ENCODE data around the gene WDR35.

The WDR35 gene

DNA sequence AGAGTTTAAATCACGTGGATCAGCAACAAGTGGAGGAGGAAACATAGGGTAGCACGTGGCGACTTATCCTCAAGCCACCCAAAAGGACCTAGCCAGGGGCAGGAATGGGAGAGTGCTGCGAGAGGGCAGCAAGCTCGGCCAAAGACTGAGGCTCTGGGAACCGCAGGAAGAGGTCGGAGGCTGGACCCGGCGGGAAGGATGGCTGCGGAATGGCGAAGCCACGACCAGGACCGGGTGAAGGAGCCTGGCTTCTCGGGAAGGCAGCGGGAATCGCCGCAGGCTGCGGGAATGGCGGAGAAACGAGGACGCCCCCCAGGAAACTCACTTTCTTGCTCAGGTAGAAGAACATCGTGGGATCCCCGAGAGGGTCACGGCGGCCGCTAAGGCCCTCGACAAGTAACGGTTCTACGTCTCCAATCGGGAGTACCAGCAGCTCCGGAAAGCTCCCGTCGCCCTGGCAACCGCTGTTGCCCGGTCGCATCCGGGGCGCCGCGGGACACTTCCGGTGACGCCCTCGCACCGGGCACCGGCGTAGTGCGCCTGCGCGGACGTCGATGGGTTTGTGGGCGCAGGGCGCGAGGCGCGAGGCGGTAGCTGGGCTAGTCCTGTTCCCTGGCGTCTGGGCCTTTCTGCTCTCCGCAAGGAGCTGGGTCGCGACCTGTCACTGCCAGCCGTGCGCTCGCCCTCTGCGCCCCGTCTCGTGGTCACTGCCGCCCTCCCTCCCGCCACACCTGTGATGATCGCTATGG lies at the start of gene WDR35:
TSS of gene WDR35 (minus strand) at position 439 of the 749 bp plus-strand sequence. CDS start at position 349, 90 bp downstream.
- Histone ChIP-seq H4K20me1 (ENCODE audit: insufficient read depth) (no peaks in the 10 kb centered on the region), H3K9ac (peak within 1 kb of the TSS; percentile 54; the same call in 1 of the 2 replicates), H3K36me3 (ENCODE audit: insufficient read depth) (no peaks in the 10 kb centered on the region; the same call in 1 of the 2 replicates), H3K79me2 (ENCODE audit: insufficient read depth, low read depth) (no peaks in the 10 kb centered on the region), H3K4me3 (IDR thresholded peaks at IDR 0.05; ENCODE audit: insufficient read depth, low read depth, low read length) (peak within 1 kb of the TSS; percentile 88), H3K27me3 (ENCODE audit: insufficient read depth, low read depth) (no peaks in the 10 kb centered on the region), H3K4me2 (peak within 1 kb of the TSS; percentile 80), H2AFZ (ENCODE audit: low read depth) (peak within 1 kb of the TSS; percentile 96), H3K4me1 (ENCODE audit: low read depth, poor library complexity, severe bottlenecking) (peaks cover 9% of the 10 kb centered on the region), H3K27ac (no peak within 1 kb of the TSS)
- TF ChIP-seq, protein P1, sequence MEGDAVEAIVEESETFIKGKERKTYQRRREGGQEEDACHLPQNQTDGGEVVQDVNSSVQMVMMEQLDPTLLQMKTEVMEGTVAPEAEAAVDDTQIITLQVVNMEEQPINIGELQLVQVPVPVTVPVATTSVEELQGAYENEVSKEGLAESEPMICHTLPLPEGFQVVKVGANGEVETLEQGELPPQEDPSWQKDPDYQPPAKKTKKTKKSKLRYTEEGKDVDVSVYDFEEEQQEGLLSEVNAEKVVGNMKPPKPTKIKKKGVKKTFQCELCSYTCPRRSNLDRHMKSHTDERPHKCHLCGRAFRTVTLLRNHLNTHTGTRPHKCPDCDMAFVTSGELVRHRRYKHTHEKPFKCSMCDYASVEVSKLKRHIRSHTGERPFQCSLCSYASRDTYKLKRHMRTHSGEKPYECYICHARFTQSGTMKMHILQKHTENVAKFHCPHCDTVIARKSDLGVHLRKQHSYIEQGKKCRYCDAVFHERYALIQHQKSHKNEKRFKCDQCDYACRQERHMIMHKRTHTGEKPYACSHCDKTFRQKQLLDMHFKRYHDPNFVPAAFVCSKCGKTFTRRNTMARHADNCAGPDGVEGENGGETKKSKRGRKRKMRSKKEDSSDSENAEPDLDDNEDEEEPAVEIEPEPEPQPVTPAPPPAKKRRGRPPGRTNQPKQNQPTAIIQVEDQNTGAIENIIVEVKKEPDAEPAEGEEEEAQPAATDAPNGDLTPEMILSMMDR (conservative IDR thresholded peaks at IDR 0.05; ENCODE audit: low read depth, low read length), result no peak

DNA sequence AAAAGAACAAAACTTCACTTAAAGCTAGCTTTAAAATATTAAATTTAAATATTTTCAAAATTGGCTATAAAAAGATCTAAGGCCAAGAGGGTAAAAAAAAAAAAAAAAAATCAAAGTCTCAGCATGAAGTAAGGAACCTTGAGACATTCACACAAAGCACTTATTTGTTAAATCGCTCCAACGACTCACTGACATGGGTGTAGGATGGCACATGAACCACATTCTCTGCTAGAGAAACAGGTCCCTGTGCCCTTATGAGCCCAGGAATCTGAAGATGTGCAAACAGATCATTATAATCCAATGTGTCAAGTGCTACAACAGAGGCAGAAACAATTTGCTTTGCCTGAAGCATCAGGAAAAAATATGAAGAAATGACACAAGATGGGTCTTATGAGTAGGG lies 47.8 kb upstream of the WDR35 start:
- Histone ChIP-seq H4K20me1 (ENCODE audit: insufficient read depth) (no peaks in the 10 kb centered on the region), H3K4me2 (no peak overlapping the region), H3K27me3 (ENCODE audit: insufficient read depth, low read depth) (no peaks in the 10 kb centered on the region), H3K36me3 (ENCODE audit: insufficient read depth) (peaks cover 11% of the 10 kb centered on the region; the same call in 1 of the 2 replicates), H3K9ac (no peak overlapping the region), H3K79me2 (ENCODE audit: insufficient read depth, low read depth) (no peaks in the 10 kb centered on the region; the same call in 1 of the 2 replicates), H3K4me3 (IDR thresholded peaks at IDR 0.05; ENCODE audit: insufficient read depth, low read depth, low read length) (no peak overlapping the region), H2AFZ (ENCODE audit: low read depth) (no peak overlapping the region), H3K27ac (no peak overlapping the region), H3K4me1 (ENCODE audit: low read depth, poor library complexity, severe bottlenecking) (no peaks in the 10 kb centered on the region)
- TF ChIP-seq, protein P1 (conservative IDR thresholded peaks at IDR 0.05; ENCODE audit: low read depth, low read length), result no peak

GRCh38 chr2:20035955-20036666 lies 46.2 kb upstream of the WDR35 start:
- no peak overlapping the region for H3K4me2 ChIP-seq
- no peaks in the 10 kb centered on the region for H3K27me3 ChIP-seq (ENCODE audit: insufficient read depth, low read depth)
- no peak overlapping the region for H3K27ac ChIP-seq
- H3K4me1 ChIP-seq (ENCODE audit: low read depth, poor library complexity, severe bottlenecking), result no peaks in the 10 kb centered on the region
- H4K20me1 ChIP-seq (ENCODE audit: insufficient read depth), result no peaks in the 10 kb centered on the region
- TF ChIP-seq, protein P1 (conservative IDR thresholded peaks at IDR 0.05; ENCODE audit: low read depth, low read length), result no peak
- H3K36me3 ChIP-seq (ENCODE audit: insufficient read depth), result peaks cover 12% of the 10 kb centered on the region; the same call in 1 of the 2 replicates
- H3K4me3 ChIP-seq (IDR thresholded peaks at IDR 0.05; ENCODE audit: insufficient read depth, low read depth, low read length), result no peak overlapping the region
- no peak overlapping the region for H2AFZ ChIP-seq (ENCODE audit: low read depth)
- H3K9ac ChIP-seq, result no peak overlapping the region
- H3K79me2 ChIP-seq (ENCODE audit: insufficient read depth, low read depth), result no peaks in the 10 kb centered on the region; the same call in 1 of the 2 replicates

DNA sequence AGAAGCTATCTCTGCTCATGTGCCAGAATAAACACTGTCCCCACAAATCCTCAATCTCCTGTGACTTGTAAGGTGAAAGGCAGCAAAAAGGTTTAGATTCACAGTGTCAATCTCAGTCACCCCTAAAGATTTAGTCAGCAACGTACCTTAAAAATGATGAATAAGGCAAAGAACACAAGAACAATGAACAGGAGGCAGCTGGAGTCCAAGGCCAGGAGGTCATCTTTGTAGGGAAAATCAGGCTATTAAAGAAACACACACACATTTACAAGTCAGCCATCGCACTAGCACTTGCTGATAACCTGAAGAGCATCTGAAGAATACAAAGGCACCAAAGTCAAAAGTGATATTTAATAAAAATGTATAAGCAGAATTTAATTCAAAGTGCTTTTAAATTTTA lies 44.9 kb upstream of the WDR35 start:
- peaks cover 12% of the 10 kb centered on the region; the same call in 1 of the 2 replicates for H3K36me3 ChIP-seq (ENCODE audit: insufficient read depth)
- H4K20me1 ChIP-seq (ENCODE audit: insufficient read depth), result no peaks in the 10 kb centered on the region
- H3K27ac ChIP-seq, result no peak overlapping the region
- H3K9ac ChIP-seq, result no peak overlapping the region
- H2AFZ ChIP-seq (ENCODE audit: low read depth), result no peak overlapping the region
- no peak overlapping the region for H3K4me3 ChIP-seq (IDR thresholded peaks at IDR 0.05; ENCODE audit: insufficient read depth, low read depth, low read length)
- no peak overlapping the region for H3K4me2 ChIP-seq
- TF ChIP-seq, protein P1 (conservative IDR thresholded peaks at IDR 0.05; ENCODE audit: low read depth, low read length), result no peak
- H3K79me2 ChIP-seq (ENCODE audit: insufficient read depth, low read depth), result no peaks in the 10 kb centered on the region; the same call in 1 of the 2 replicates
- no peaks in the 10 kb centered on the region for H3K4me1 ChIP-seq (ENCODE audit: low read depth, poor library complexity, severe bottlenecking)
- no peaks in the 10 kb centered on the region for H3K27me3 ChIP-seq (ENCODE audit: insufficient read depth, low read depth)

Data from KMS-11 (cell line).